K562 (cell line): ENCODE data around the gene PTH1R. TPM values are rescaled to one million over a fixed set of nuclear protein-coding genes. Genes with fewer than 3 reads are reported as not detected.

ENCODE experiments used
- ATAC-seq: fragments of 200-7000 bp; cut with Tn5 transposase; 3 replicates; pipeline ENCODE4 v1.9.1; 2020; ENCODE audit warnings: moderate library complexity
- BruUV-seq: library from RNA; stranded (reverse); fragments of 400-500 nt; replicated peaks from 2 replicates; lab custom pipeline; 2021; lab: Mats Ljungman, UMichigan
- CTCF ChIA-PET: fragments of 300-600 bp; formaldehyde crosslinking; extraction: SDS; loops from one replicate; lab custom pipeline; 2021; ENCODE audit warnings: low intra/inter-chr PET ratio; lab: Yijun Ruan, JAX
- POLR2A ChIA-PET: fragments of 300-600, 350-650 bp; sonication (Branson Sonifier 250); formaldehyde crosslinking; extraction: SDS; loops from one replicate; lab custom pipeline; 2021; ENCODE audit warnings: antibody characterized with exemption, inconsistent platforms; lab: Yijun Ruan, JAX
- DNase-seq, 4 experiments: peaks; one replicate each; pipeline versions ENCODE4 v3.0.0 to v3.0.0-alpha.2; 2011 to 2018; ENCODE audit warnings: low spot score in 3 of 4, mixed read lengths in 3 of 4; ENCODE audit errors: extremely low read depth in 1 of 4
- FAIRE-seq: peaks from 2 replicates; lab custom pipeline; 2011; peaks lifted over from hg19 to GRCh38; lab: Jason Lieb, UNC
- H2AFZ ChIP-seq: 2 replicates; pipeline ENCODE4 v1.6.0; 2011; ENCODE audit warnings: low read depth, low read length, control low read depth, inconsistent platforms
- H3K27ac ChIP-seq: fragments of 200-600 bp; 3 replicates; pipeline ENCODE4 v1.8.0; 2011; ENCODE audit warnings: low read depth, mild to moderate bottlenecking, control low read depth, inconsistent platforms, low read length, moderate library complexity, mixed read lengths; ENCODE audit errors: extremely low read depth
- H3K27me3 ChIP-seq, 2 experiments: fragments of 300-600 bp in 1 of 2; 2 replicates in 1 of 2; 3 replicates in 1 of 2; pipeline versions ENCODE4 v1.6.0 to v1.8.0; 2011; ENCODE audit warnings: inconsistent platforms in 2 of 2, low read length in 2 of 2, mild to moderate bottlenecking in 1 of 2, mixed read lengths in 1 of 2, moderate library complexity in 1 of 2; ENCODE audit not compliant: control insufficient read depth in 2 of 2, insufficient read depth in 2 of 2
- H3K36me3 ChIP-seq: fragments of 300-600 bp; 3 replicates; pipeline ENCODE4 v1.8.0; 2011; ENCODE audit warnings: mild to moderate bottlenecking, low read length, inconsistent platforms; ENCODE audit not compliant: control insufficient read depth, insufficient read depth
- H3K4me1 ChIP-seq, 2 experiments: fragments of 200-600 bp in 1 of 2; replicated peaks in 1 of 2; 2 replicates in 1 of 2; 3 replicates in 1 of 2; pipeline versions ENCODE4 v1.5.1 to v1.8.0; 2011; ENCODE audit warnings: inconsistent platforms in 2 of 2, low read length in 2 of 2, mild to moderate bottlenecking in 1 of 2, mixed read lengths in 1 of 2, moderate library complexity in 1 of 2; ENCODE audit not compliant: control insufficient read depth in 2 of 2, insufficient read depth in 2 of 2
- H3K4me2 ChIP-seq: 2 replicates; pipeline ENCODE4 v1.6.1; 2011; ENCODE audit warnings: low read length, control low read depth, inconsistent platforms, mixed read lengths; ENCODE audit not compliant: insufficient read depth
- H3K4me3 ChIP-seq: fragments of 200-600 bp; sonication (generic), shearing (Covaris generic); 2 replicates; pipeline ENCODE4 v1.5.1; 2016; ENCODE audit warnings: control low read depth, inconsistent platforms
- H3K79me2 ChIP-seq: fragments of 200-600 bp; 3 replicates; pipeline ENCODE4 v1.8.0; 2011; ENCODE audit warnings: low read length, inconsistent platforms; ENCODE audit not compliant: control insufficient read depth, insufficient read depth
- H3K9ac ChIP-seq, 2 experiments: 2 replicates each; pipeline versions ENCODE4 v1.6.0 to v1.6.1; 2011; ENCODE audit warnings: low read depth in 2 of 2, low read length in 2 of 2, control low read depth in 1 of 2, inconsistent platforms in 1 of 2, mild to moderate bottlenecking in 1 of 2, mixed read lengths in 1 of 2; ENCODE audit not compliant: insufficient read depth in 1 of 2
- H3K9me1 ChIP-seq: one replicate; pipeline ENCODE4 v1.6.0; 2011; ENCODE audit warnings: inconsistent platforms, mild to moderate bottlenecking, low read length, moderate library complexity; ENCODE audit not compliant: control insufficient read depth, insufficient read depth
- H3K9me3 ChIP-seq: replicated peaks from 2 replicates; pipeline ENCODE4 v1.5.1; 2011; ENCODE audit warnings: low read depth, low read length, inconsistent platforms; ENCODE audit not compliant: control insufficient read depth, insufficient read depth
- H4K20me1 ChIP-seq: replicated peaks from 2 replicates; pipeline ENCODE4 v1.6.1; 2011; ENCODE audit warnings: low read length, inconsistent platforms, mixed read lengths; ENCODE audit not compliant: control insufficient read depth, insufficient read depth
- ARID3B ChIP-seq: fragments of 250-450 bp; sonication (Bioruptor Pico); IDR thresholded peaks from 2 replicates; pipeline ENCODE4 v1.4.0; 2020; ENCODE audit warnings: borderline replicate concordance
- HDAC2 ChIP-seq: fragments of 450-650 bp; IDR thresholded peaks from 2 replicates; pipeline ENCODE4 v1.6.1; 2016; ENCODE audit warnings: mild to moderate bottlenecking
- KLF10 ChIP-seq: fragments of 250-450 bp; sonication (Bioruptor Pico); IDR thresholded peaks from 2 replicates; pipeline ENCODE4 v1.6.1; 2021; ENCODE audit warnings: matching md5 sums
- MNT ChIP-seq, 2 experiments: fragments of 450-650 bp; conservative IDR thresholded peaks; 2 replicates each; pipeline ENCODE4 v1.6.1; 2017; ENCODE audit warnings: mild to moderate bottlenecking in 2 of 2, moderate library complexity in 2 of 2
- NCOA2 ChIP-seq, 2 experiments: fragments of 450-650 bp; IDR thresholded peaks; 2 replicates each; pipeline ENCODE4 v1.6.1; 2018; ENCODE audit warnings: mild to moderate bottlenecking in 2 of 2, moderate library complexity in 1 of 2; ENCODE audit not compliant: partially characterized antibody in 2 of 2
- NR0B1 ChIP-seq: fragments of 450-650 bp; IDR thresholded peaks from one replicate; pipeline ENCODE4 v1.6.1; 2018; ENCODE audit warnings: mild to moderate bottlenecking, moderate library complexity; ENCODE audit not compliant: partially characterized antibody
- POLR2B ChIP-seq: fragments of 450-650 bp; IDR thresholded peaks from 2 replicates; pipeline ENCODE4 v1.6.1; 2018; ENCODE audit warnings: low read depth; ENCODE audit not compliant: partially characterized antibody
- RFX1 ChIP-seq: fragments of 450-650 bp; IDR thresholded peaks from 2 replicates; pipeline ENCODE4 v1.6.1; 2016; ENCODE audit warnings: mild to moderate bottlenecking, moderate library complexity
- SNIP1 ChIP-seq: fragments of 450-650 bp; IDR thresholded peaks from 2 replicates; pipeline ENCODE4 v1.7.1; 2017; ENCODE audit warnings: low read depth, mild to moderate bottlenecking
- SRF ChIP-seq, 2 experiments: fragments of 250-450, 450-650 bp in 1 of 2; sonication (Bioruptor Pico) in 1 of 2; sonication (generic) in 1 of 2; formaldehyde crosslinking; IDR thresholded peaks; 2 replicates each; pipeline versions ENCODE4 v1.5.0 to v1.5.1; 2020 to 2022; ENCODE audit warnings: mild to moderate bottlenecking in 1 of 2, missing genetic modification reagents in 1 of 2
- ZNF140 ChIP-seq: fragments of 250-450 bp; sonication (Bioruptor Pico); IDR thresholded peaks from 2 replicates; pipeline ENCODE4 v1.8.0; 2021; ENCODE audit warnings: moderate library complexity, mild to moderate bottlenecking, inconsistent platforms
- ZNF511 ChIP-seq: sonication (generic); formaldehyde crosslinking; IDR thresholded peaks from 2 replicates; pipeline ENCODE4 v1.8.0; 2022; ENCODE audit warnings: mild to moderate bottlenecking, missing genetic modification reagents
- ZNF592 ChIP-seq: fragments of 450-650 bp; IDR thresholded peaks from 2 replicates; pipeline ENCODE4 v1.6.1; 2017; ENCODE audit warnings: antibody characterized with exemption, mild to moderate bottlenecking
- ZNF764 ChIP-seq: fragments of 250-450 bp; sonication (Bioruptor Pico); IDR thresholded peaks from 2 replicates; pipeline ENCODE4 v1.4.0; 2020; ENCODE audit warnings: low read depth, mild to moderate bottlenecking, moderate library complexity
- whole genome bisulfite sequencing: fragments of 100-300 bp; shearing (Covaris generic); methylation state at CpG from one replicate; pipeline ENCODE4 v1.1.6; 2016; ENCODE audit warnings: low coverage, mixed read lengths; ENCODE audit not compliant: insufficient coverage; ENCODE audit errors: missing lambda C conversion rate; 5-methylcytosine and 5-hydroxymethylcytosine counted together
- in situ Hi-C: fragments of 300-500 bp; cut with MboI; formaldehyde crosslinking; loops from 4 replicates; pipeline ENCODE4 v1.15.0; 2018; ENCODE audit warnings: inconsistent platforms, mixed read lengths
- intact Hi-C: fragments of 100-400 bp; cut with micrococcal nuclease; formaldehyde crosslinking; loops from 2 replicates; pipeline ENCODE4 v1.14.2; 2022
- polyA plus RNA-seq, 8 experiments: library from polyadenylated mRNA; depleted of rRNA in 4 of 8; stranded (reverse) in 5 of 8; unstranded in 3 of 8; fragments of >200 nt; fragmentation: Nextera tagmentation in 2 of 8; fragmentation: Illumina TruSeq in 1 of 8; extraction: Ambion mirVana in 2 of 8; extraction: Trizol in 1 of 8; gene quantifications; 2 replicates each; pipeline versions ENCODE4 v1.2.1 to v1.2.3, GENCODE V29; 2011 to 2014; ENCODE audit warnings: inconsistent platforms in 1 of 8, missing spikeins in 1 of 8
- total RNA-seq, 7 experiments: library from RNA; depleted of rRNA in 6 of 7; stranded (reverse); fragments of >200 nt in 6 of 7; fragmentation: Illumina TruSeq in 2 of 7; extraction: Trizol in 2 of 7; gene quantifications; 2 replicates each; pipeline versions ENCODE4 v1.2.1 to v1.2.3, GENCODE V29; 2011 to 2021; ENCODE audit warnings: low replicate concordance in 1 of 7

PTH1R gene
- total and polyA plus RNA-seq, 9 of the 15 experiments (the other 6 are each of a cell fraction or from before 2014, with no cell fraction given) = not detected

GRCh38 chr3:46942076-46942475, 64.6 kb downstream of the PTH1R start:
- no peak for FAIRE-seq
- 90% methylated on average over 7 of the region's 7 CpGs for WGBS
- TF ChIP-seq MNT (conservative IDR thresholded peaks at IDR 0.05) (no peak), RFX1 (no peak), NR0B1 (no peak), SRF (CRISPR knock-in tag; IDR thresholded peaks at IDR 0.05) (no peak), ZNF764 (CRISPR knock-in tag) (no peak), KLF10 (CRISPR knock-in tag) (no peak), SNIP1 (no peak), ARID3B (CRISPR knock-in tag) (no peak), ZNF592 (no peak), ZNF511 (CRISPR knock-in tag) (no peak), POLR2B (no peak), HDAC2 (no peak), NCOA2 (IDR thresholded peaks at IDR 0.05; ENCODE audit: partially characterized antibody in 2 of 2) (no peak), ZNF140 (no peak)

More at GRCh38 chr3:46942076-46942475, 64.6 kb downstream of the PTH1R start:
- Histone ChIP-seq H3K4me1 (peaks cover 13 to 36% of the 10 kb centered on the region in 2 experiments), H2AFZ (no peak overlapping the region), H3K9me1 (peaks cover 22% of the 10 kb centered on the region), H3K36me3 (peaks cover 90% of the 10 kb centered on the region), H3K4me3 (no peak overlapping the region), H4K20me1 (peaks cover 72% of the 10 kb centered on the region), H3K9ac (no peak overlapping the region), H3K27me3 (no peaks in the 10 kb centered on the region), H3K79me2 (peaks cover 94% of the 10 kb centered on the region), H3K9me3 (no peaks in the 10 kb centered on the region), H3K27ac (no peak overlapping the region), H3K4me2 (no peak overlapping the region)
- CTCF ChIA-PET = no interaction called here
- POLR2A ChIA-PET = interaction anchor here (0.5 to 1.4 kb wide), 4 partner anchors 10 to 70 kb away, joined by 3 to 5 read pairs (median 3); no protein-coding TSS in a partner anchor
- no TSS peak for BruUV-seq
- intact Hi-C loops = no loop called here
- in situ Hi-C loops = no loop called here
- DNase-seq (no peak), ATAC-seq (no peak)
